MM.1S (cell line): ENCODE measurements around the gene SPOCK1.

Source experiments
- CTCF ChIP-seq: fragments of 300-600 bp; sonication (generic); IDR thresholded peaks from 2 replicates; pipeline ENCODE4 v1.5.1; 2016; ENCODE audit warnings: antibody characterized with exemption, low read length, mixed read lengths
- EZH2 ChIP-seq: fragments of 300-600 bp; sonication (generic); optimal IDR thresholded peaks from 2 replicates; pipeline ENCODE3; 2017; ENCODE audit warnings: low read depth, mild to moderate bottlenecking, antibody characterized with exemption, low read length, mixed read lengths
- EZH2phosphoT487 ChIP-seq: fragments of 300-600 bp; sonication (generic); IDR thresholded peaks from 2 replicates; pipeline ENCODE4 v1.6.1; 2018; ENCODE audit warnings: antibody characterized with exemption, low read length

- TF ChIP-seq EZH2phosphoT487: no peak
- no peak for TF ChIP-seq CTCF
- no peak for TF ChIP-seq EZH2
Observed at GRCh38 chr5:137465930-137466329, 33.2 kb downstream of the SPOCK1 start.
